HG03575 (cell line): ENCODE measurements around the gene COMMD3.
A peak's percentile ranks its signal among the peaks of the same experiment; 100 is the strongest.
"Not testable (repeated sequence)": the region's sequence is repeated elsewhere in the genome, so short reads cannot be mapped to it uniquely, and the experiment has no call there.

Experiments
- ATAC-seq: cut with Tn5 transposase; IDR thresholded peaks from one replicate; pipeline ENCODE4 v1.9.1; 2021; ENCODE audit not compliant: unreplicated experiment, insufficient number of reproducible peaks, low FRiP score; ENCODE audit errors: extremely low read depth

COMMD3 gene

GRCh38 chr10:22316286-22317075 lies at the start of gene COMMD3:
TSS of gene COMMD3 (plus strand) at chr10:22316388. CDS start at chr10:22316418, 30 bp downstream.
- peak; percentile 28 for ATAC-seq

- ATAC-seq = no peak
These were observed 47.7 kb upstream of the COMMD3 start for GRCh38 chr10:22268503-22268902.

GRCh38 chr10:22271786-22272185 lies 44.4 kb upstream of the COMMD3 start:
- ATAC-seq = no peak

DNA sequence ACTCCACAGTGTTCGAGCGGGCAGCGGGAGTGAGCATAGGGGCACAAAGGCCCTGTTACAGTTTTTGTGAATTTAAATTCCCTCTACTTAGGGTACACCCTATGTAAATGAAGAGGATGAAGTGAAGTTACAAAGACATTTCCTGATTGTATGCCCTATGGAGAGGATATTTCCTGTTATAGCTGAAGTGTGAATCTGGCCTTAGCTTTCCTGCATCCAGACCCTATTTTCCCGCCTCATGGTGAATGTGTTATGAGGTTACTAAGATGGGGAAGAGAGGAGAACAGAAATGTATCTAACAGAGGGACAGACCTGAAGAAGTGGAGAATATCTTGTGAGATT lies 37.8 kb upstream of the COMMD3 start:
- ATAC-seq = no peak

DNA sequence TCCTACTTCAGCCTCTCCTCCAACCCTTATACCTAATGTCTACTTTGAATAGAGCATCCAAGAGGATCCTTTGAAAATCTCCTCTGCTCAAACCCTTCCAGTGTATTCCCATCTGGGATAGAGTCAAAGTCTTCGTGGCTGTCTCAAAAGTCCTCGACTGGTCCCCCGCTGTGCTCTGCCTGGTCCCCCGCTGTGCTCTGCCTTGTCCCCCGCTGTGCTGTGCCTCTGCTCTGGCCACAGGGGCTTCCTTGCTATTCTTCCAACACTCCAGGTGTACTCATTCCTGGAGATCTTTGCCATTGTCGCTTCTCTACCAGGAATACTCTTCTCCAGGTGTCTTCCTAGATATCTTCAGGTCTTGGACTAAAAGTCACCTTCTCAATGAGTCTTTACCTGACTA lies 36.1 kb upstream of the COMMD3 start:
- ATAC-seq = no peak

DNA sequence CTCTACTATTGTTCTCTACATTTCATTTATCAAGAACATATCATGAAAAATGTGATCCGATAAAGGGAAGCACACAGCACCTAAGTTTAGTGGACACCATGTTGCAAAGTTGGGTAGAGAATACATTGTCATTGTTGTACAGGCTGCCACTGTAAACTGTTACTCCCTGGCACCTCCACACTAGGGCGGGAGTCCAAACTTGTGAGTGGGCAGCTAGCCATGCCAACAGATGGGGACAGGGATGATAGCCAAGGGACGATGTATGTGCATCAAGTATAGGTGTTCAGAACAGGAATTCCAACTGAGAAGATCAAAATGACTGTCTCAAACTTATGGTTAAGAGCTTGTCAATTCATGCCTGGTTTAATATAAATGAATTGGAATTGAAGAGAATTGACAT lies 31.1 kb upstream of the COMMD3 start:
- no peak for ATAC-seq

GRCh38 chr10:22293747-22294404 lies 22.3 kb upstream of the COMMD3 start:
- no peak for ATAC-seq

DNA sequence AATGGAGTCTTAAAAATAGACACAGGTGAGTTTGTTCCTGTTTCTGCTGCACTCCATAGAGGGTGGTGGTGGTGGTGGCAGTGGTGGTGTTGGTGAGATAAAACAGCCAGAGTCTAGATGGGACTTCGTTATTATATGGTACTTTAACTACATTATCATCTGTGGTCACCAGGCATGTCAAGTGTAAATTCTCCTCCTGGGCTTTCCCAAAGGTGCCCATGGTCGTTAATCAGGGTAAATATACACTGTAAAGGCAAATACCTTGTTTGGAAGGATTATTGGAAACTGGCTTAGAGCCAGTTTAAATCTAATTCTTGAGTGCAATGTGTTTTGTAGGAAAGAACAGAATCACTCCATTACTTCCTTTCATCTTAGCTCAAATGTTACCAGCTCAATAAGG lies 21.5 kb upstream of the COMMD3 start:
- no peak for ATAC-seq

- no peak for ATAC-seq
These were observed 15.0 kb upstream of the COMMD3 start for GRCh38 chr10:22301193-22301592.

DNA sequence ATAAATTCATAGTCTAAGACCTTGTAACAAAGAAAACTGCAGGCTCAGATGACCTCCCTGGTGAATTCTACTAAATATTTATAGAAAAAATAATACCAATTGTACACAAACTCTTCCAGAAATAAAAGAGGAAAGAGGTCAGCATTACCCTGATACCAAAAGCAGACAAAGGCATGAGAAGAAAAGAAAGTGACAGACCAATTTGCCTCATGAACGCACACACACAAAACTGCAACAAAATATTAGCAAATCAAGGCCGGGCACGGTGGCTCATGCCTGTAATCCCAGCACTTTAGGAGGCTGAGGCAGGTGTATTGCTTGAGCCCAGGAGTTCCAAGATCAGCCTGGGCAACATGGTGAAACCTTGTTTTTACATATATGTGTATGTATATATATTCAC lies 12.7 kb upstream of the COMMD3 start:
- no peak for ATAC-seq

GRCh38 chr10:22305721-22306120 lies 10.5 kb upstream of the COMMD3 start:
- ATAC-seq = no peak

DNA sequence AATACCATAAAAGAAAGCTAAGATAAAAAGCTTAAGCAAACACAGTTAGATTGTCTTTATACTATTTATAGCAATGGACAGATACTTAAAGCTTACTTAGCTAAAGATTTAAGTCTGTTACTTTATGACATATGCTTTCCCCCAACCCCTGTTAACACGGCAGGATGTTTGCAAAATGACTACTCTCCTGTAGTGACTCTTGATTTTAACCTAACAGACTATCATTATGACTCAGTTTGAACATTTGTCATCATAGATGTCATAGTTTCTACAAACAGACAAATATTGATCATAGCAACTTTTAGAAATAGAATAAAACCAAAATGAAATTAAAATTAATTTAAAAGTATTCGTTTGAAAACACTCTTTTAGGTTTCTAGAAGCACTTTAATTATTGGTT lies 7.8 kb upstream of the COMMD3 start:
- ATAC-seq = peak; percentile 92

DNA sequence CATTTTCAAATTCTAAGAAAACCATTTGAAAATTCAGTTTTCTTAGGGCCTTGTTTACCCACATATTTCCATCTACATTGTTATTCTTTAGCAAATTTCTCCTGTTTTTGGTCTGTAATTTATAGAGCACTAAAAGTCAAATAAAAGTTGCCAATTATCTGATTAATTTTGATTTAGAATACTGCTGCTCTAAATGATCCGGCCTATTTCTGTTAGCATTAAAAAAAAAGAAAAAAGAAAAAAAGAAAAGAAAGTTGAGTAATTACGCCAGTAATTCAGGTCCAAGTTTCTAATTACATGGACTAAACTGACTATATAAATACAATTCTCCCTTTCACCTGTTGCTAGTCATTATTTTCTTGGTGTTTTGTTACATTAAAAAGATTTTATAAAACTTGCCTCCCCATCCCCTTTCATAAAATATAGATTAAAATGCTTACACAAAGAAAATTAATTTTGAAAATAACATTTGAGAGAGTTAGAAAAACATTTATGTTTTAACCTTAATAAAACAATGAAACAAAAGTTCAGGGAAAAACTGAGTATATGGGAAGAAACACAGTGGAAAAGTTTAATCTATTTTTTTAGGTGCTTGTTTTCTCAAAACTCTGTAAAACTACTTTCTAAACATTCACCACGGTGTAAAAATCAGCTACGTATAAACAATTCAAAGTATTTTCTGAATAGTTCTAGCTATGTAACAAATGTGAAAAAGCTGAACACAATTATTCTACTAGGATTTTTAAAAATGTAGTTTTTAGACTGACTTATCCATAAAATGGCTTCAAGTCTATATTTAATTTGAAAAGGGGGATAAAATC lies 6.8 kb upstream of the COMMD3 start:
- no peak for ATAC-seq

- not testable (repeated sequence) for ATAC-seq
These were observed 6.2 kb upstream of the COMMD3 start for GRCh38 chr10:22310012-22310411.

DNA sequence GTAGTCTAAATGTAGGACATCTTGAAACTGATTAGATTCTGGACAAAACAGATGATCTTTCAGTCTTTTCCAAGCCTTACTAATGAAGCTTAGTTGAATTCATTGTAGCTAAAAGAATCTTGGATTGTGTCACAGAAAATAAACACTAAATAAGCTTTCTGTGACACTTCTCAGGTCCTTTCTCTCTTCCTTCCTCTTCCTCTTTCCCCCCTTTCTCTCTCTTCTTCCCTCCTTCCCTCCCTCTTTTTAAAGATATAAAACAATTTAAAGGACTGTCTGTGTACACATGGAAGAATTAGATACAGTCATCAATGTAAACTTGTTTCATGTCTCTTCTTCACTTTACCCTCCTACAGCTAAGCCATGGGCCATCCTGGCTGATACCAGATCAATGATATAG lies 5.3 kb upstream of the COMMD3 start:
- ATAC-seq = no peak

- no peak for ATAC-seq
These were observed 1.3 kb upstream of the COMMD3 start for GRCh38 chr10:22314852-22315251.

DNA sequence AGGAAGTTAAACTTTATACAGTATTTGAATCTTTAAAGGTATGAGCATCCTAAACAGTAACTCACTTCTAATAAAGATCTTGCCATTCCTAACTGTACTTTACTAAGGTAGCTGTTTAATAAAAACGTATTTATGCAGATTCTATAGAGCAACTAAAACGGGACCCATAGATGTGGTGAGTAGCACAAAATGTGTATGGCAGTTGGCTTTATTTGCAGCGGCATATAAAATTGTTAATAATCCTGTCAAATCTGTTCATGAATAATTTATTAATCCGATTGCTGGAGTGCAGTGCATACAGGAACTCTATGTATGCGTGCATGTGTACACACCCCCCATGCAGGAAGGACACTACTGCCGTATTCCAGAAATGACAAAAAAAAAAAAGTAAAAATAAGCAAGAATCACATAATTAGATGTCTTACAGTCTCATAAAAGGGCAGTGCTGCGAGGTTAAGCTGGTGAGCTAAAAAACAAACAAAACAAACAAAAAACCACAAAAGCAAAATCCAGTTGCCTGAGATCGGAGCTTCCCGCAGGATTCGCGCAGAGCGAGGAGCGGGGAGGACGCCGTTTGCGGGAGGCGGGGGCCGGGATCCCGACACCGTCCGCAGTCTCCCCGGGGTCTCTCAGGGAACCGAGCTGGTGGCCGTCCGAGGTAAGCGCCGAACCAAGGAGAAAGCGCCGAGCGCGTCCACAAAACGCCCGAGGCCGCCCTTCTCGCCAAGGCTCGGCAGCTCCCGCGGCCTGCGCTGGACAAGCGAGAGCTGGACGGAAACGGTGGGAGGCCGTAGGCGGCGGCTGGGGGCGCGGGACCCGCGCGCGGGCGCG lies 518 bp upstream of the COMMD3 start:
- peak; percentile 8 for ATAC-seq

GRCh38 chr10:22317076-22317370 lies 835 bp downstream of the COMMD3 start:
- no peak for ATAC-seq
